Astrocyte of the spinal cord (primary cell): ENCODE data around the gene AFDN.

ENCODE experiments used
- DNase-seq: peaks from one replicate; pipeline ENCODE4 v3.0.0; 2011; ENCODE audit warnings: low read depth, low spot score
- H3K4me3 ChIP-seq: 2 replicates; pipeline ENCODE4 v1.5.1; 2011; ENCODE audit warnings: low read depth, mild to moderate bottlenecking, low read length, moderate library complexity
- in situ Hi-C: cut with HindIII; loops from 2 replicates; pipeline ENCODE4 v1.10.0; 2017; ENCODE audit warnings: low sequenced_read_pairs
- TF ChIP-seq, protein P1 (sequence below): IDR thresholded peaks from 2 replicates; pipeline ENCODE4 v1.5.1; 2012; ENCODE audit warnings: low read depth, mild to moderate bottlenecking, low read length, inconsistent platforms

The AFDN gene

DNA sequence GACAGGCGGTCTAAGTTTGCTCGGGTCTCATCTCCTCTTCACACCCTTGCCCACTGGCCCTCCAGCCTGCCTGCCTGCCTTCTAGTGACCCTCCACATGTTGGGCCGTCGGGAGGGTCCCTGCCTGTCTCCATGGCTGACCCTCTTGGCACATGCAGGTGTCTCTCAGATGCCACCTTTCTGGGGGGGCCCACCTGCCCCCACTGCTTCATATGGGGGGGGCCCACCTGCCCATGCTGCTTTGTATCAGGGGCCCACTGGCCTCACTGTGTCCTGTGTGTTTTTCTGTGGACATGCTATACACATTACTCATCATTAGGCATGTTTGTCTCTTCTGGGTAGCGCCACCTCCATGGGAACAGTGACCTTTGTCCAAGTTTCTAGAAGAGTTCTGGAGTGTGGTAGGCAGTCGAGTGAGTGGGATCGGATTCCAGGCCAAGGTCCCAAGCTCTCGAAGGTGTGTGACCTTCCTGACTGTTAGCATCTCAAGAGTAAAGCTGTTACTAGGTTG lies 130.3 kb downstream of the AFDN start:
- H3K4me3 ChIP-seq: no peak overlapping the region
- in situ Hi-C loops: no loop called here
- TF ChIP-seq, protein P1, sequence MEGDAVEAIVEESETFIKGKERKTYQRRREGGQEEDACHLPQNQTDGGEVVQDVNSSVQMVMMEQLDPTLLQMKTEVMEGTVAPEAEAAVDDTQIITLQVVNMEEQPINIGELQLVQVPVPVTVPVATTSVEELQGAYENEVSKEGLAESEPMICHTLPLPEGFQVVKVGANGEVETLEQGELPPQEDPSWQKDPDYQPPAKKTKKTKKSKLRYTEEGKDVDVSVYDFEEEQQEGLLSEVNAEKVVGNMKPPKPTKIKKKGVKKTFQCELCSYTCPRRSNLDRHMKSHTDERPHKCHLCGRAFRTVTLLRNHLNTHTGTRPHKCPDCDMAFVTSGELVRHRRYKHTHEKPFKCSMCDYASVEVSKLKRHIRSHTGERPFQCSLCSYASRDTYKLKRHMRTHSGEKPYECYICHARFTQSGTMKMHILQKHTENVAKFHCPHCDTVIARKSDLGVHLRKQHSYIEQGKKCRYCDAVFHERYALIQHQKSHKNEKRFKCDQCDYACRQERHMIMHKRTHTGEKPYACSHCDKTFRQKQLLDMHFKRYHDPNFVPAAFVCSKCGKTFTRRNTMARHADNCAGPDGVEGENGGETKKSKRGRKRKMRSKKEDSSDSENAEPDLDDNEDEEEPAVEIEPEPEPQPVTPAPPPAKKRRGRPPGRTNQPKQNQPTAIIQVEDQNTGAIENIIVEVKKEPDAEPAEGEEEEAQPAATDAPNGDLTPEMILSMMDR: no peak
- DNase-seq: no peak

DNA sequence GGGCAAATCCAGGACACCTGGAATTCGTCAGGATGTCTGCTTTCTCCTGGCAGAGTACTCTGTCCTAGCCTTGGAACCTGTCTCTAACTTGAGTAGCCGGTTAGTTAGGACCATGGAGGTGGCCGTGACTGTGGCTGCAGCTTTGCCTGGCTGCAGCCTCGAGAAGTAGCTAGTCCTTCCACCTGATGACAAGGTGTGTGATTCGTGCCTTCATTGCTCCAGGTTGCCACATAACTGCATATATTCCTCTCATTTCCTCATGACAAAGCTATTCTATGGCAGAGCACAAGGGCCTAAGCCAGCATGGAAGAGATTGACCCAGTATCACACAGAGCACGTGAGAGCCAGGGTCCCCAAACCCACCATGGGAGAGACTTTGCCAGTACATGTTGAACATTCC lies 130.9 kb downstream of the AFDN start:
- in situ Hi-C loops: no loop called here
- TF ChIP-seq, protein P1: no peak
- no peak overlapping the region for H3K4me3 ChIP-seq
- DNase-seq: no peak

DNA sequence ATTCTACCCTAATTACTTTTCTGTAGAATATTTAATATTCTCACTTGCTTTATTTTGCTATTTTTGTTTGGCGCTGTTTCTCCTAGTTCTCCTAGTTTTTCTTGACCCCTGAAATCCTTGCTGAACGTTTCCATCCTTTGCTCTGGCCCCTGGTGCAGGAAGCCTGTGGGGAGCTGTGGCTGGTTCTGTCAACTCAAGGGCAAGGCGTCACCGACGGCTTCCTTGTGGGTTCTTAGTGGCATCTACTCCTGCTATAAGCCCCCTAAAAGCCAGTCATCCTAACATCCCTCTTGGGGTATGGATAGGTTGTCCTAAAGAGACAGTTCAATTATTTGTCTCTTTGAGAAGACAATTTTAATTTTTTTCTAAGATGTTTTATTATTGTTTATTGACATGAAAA lies 133.9 kb downstream of the AFDN start:
- H3K4me3 ChIP-seq: no peak overlapping the region
- TF ChIP-seq, protein P1: no peak
- in situ Hi-C loops: no loop called here
- DNase-seq: no peak

DNA sequence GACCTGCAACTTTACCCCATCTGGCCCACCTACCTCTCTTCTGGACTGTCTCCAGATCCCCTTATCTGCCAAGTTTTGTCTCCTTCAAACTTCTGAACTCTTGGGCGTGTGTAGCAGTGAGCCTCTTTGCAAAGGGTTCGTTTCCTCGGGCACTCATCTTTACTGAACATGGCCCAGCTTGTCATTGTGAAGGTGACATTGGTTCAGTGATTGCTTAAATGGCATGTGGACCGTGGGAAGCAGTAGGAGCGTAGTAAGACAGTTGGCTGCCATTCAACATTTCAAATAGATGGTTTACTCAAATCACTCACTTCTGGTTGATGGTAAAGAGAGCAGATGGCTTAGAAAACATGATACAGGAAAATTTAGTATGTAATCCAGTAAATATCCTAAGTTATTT lies 136.0 kb downstream of the AFDN start:
- DNase-seq: no peak
- in situ Hi-C loops: no loop called here
- H3K4me3 ChIP-seq: no peak overlapping the region
- TF ChIP-seq, protein P1: no peak

DNA sequence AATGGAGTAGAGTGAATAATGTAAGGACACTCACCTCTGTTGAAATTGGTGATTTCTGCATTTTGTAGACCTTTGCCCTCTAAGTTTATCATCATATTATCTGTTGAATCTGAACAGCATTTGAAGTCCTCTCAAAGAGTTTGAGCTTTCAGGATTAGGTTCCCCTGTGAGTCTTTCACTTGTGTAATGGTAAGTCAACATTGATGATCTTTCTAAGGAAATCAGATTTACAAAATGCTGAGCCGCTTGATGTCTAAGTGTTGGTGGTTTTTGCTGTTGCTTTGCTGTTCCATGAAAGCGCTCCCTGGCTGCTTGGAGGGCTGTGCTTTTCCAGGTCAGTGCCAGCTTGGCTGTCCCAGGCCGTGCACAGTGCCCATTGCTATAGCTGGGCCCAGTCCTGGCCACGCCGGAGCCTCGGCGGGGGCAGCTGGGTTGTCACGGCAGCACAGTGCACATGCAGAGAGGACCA lies 136.9 kb downstream of the AFDN start:
- no peak for DNase-seq
- TF ChIP-seq, protein P1: no peak
- in situ Hi-C loops: no loop called here
- H3K4me3 ChIP-seq: no peak overlapping the region

DNA sequence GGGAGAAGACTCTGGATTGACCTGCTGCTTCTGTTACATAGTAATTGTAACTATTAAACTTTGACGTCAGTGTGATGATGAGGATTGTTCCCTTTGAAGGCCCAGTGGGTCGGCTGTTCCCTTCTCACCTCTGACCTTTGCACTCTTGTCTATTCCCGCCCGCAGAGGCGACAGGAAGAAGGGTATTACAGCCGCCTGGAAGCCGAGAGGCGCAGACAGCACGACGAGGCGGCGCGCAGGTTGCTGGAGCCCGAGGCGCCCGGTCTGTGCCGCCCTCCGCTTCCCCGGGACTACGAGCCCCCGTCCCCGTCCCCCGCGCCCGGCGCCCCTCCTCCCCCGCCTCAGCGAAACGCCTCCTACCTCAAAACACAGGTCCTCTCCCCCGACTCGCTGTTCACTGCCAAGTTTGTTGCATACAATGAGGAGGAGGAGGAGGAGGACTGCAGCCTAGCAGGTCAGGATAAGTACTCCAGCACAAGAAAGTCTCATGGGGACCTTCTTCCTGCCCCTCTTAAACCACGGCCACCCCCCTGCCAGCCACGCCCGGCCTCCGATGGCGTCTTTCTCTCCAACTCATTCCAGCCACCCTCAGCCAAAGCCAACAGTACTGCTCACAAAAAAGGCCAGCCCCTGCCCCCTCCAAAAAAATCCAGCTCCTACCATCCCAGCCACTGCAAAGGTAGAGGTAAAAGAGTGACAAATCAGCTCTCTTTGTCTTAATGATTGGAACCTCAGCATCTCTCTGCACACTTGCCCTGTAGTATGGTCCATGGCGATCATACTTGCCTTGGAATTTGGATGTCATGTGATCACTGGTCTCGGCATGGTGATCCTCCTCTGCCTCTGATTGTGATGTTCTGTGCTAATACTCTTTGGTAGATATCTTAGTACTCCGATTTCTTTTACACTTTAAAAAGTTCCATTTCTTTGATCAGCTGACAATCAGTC lies 139.2 kb downstream of the AFDN start:
- in situ Hi-C loops: no loop called here
- no peak for DNase-seq
- H3K4me3 ChIP-seq: no peak overlapping the region
- TF ChIP-seq, protein P1: no peak
